Stimulated activated CD8-positive, alpha-beta memory T cell treated with anti-CD3 and anti-CD28 coated beads, Interleukin-15, amount 100 ng/mL, for 24 hours (primary cell): ENCODE results near the gene SOBP.

Source experiments
- DNase-seq: peaks from one replicate; pipeline ENCODE4 v3.0.0-alpha.2; 2020; ENCODE audit warnings: low read depth

SOBP gene

GRCh38 chr6:107523054-107523791 lies 33.3 kb downstream of the SOBP start:
- no peak for DNase-seq

GRCh38 chr6:107523794-107524193 lies 33.9 kb downstream of the SOBP start:
- DNase-seq: no peak

- no peak for DNase-seq
Observed at GRCh38 chr6:107524626-107525025, 34.7 kb downstream of the SOBP start.

- no peak for DNase-seq
Observed at GRCh38 chr6:107531868-107532267, 42.0 kb downstream of the SOBP start.

- DNase-seq: no peak
Observed at GRCh38 chr6:107532706-107533105, 42.8 kb downstream of the SOBP start.

GRCh38 chr6:107533415-107534059 lies 43.6 kb downstream of the SOBP start:
- DNase-seq: no peak

- DNase-seq: no peak
Observed at GRCh38 chr6:107534571-107535141, 44.7 kb downstream of the SOBP start.

GRCh38 chr6:107535626-107536025 lies 45.7 kb downstream of the SOBP start:
- no peak for DNase-seq

- DNase-seq: no peak
Observed at GRCh38 chr6:107536180-107536961, 46.5 kb downstream of the SOBP start.

GRCh38 chr6:107537559-107537958 lies 47.6 kb downstream of the SOBP start:
- DNase-seq: no peak

- DNase-seq: no peak
Observed at GRCh38 chr6:107538856-107539387, 49.0 kb downstream of the SOBP start.

- DNase-seq: no peak
Observed at GRCh38 chr6:107539409-107539808, 49.5 kb downstream of the SOBP start.

GRCh38 chr6:107539849-107540464 lies 50.0 kb downstream of the SOBP start:
- DNase-seq: no peak

- no peak for DNase-seq
Observed at GRCh38 chr6:107540465-107540857, 50.5 kb downstream of the SOBP start.

GRCh38 chr6:107542192-107542668 lies 52.3 kb downstream of the SOBP start:
- DNase-seq: no peak

- no peak for DNase-seq
Observed at GRCh38 chr6:107543088-107543487, 53.2 kb downstream of the SOBP start.

GRCh38 chr6:107543567-107543966 lies 53.6 kb downstream of the SOBP start:
- no peak for DNase-seq

GRCh38 chr6:107545763-107546162 lies 55.8 kb downstream of the SOBP start:
- no peak for DNase-seq

GRCh38 chr6:107546691-107547450 lies 57.0 kb downstream of the SOBP start:
- no peak for DNase-seq

- no peak for DNase-seq
Observed at GRCh38 chr6:107547451-107547840, 57.5 kb downstream of the SOBP start.

- DNase-seq: no peak
Observed at GRCh38 chr6:107550241-107550840, 60.4 kb downstream of the SOBP start.
